K562 (cell line): Measurements from ENCODE around the gene TMEM123. TPM values are rescaled to one million over a fixed set of nuclear protein-coding genes. Genes with fewer than 3 reads are reported as not detected.
A peak's percentile ranks its signal among the peaks of the same experiment; 100 is the strongest.

ENCODE experiments used
- ARID4B ChIP-seq: sonication (generic); formaldehyde crosslinking; IDR thresholded peaks from 2 replicates; pipeline ENCODE4 v1.8.0; 2022; ENCODE audit warnings: mild to moderate bottlenecking, missing genetic modification reagents
- CTCFL ChIP-seq: IDR thresholded peaks from 2 replicates; pipeline ENCODE4 v1.6.1; 2011; ENCODE audit warnings: borderline replicate concordance, low read depth, mild to moderate bottlenecking, moderate library complexity, low read length; ENCODE audit not compliant: insufficient read depth, poor library complexity, severe bottlenecking
- HES1 ChIP-seq: fragments of 450-650 bp; IDR thresholded peaks from 2 replicates; pipeline ENCODE4 v1.6.1; 2016; ENCODE audit warnings: low read depth, mild to moderate bottlenecking, moderate library complexity
- MITF ChIP-seq: IDR thresholded peaks from 2 replicates; pipeline ENCODE4 v1.6.1; 2014; ENCODE audit warnings: antibody characterized with exemption
- MTA1 ChIP-seq: fragments of 450-650 bp; IDR thresholded peaks from 2 replicates; pipeline ENCODE4 v1.6.1; 2017; ENCODE audit warnings: borderline replicate concordance
- RBBP5 ChIP-seq: fragments of 200-600 bp; sonication (generic); IDR thresholded peaks from 2 replicates; pipeline ENCODE4 v1.6.1; 2012; ENCODE audit warnings: borderline replicate concordance, mild to moderate bottlenecking, low read length, control low read depth, inconsistent platforms; ENCODE audit not compliant: insufficient read depth, poor library complexity, severe bottlenecking
- TAF9B ChIP-seq: fragments of 450-650 bp; IDR thresholded peaks from 2 replicates; pipeline ENCODE4 v1.6.1; 2018; ENCODE audit warnings: mild to moderate bottlenecking; ENCODE audit not compliant: partially characterized antibody
- TFAP4 ChIP-seq: sonication (generic); formaldehyde crosslinking; IDR thresholded peaks from 2 replicates; pipeline ENCODE4 v1.8.0; 2022; ENCODE audit warnings: missing genetic modification reagents, mild to moderate bottlenecking, moderate library complexity, borderline replicate concordance
- ZBTB11 ChIP-seq, 3 experiments: fragments of 200-800 bp in 1 of 3; fragments of 250-450 bp in 1 of 3; fragments of 450-650 bp in 1 of 3; sonication (Bioruptor Pico) in 1 of 3; sonication (Bioruptor generic) in 1 of 3; formaldehyde crosslinking in 1 of 3; IDR thresholded peaks; 2 replicates each; pipeline versions ENCODE4 v1.6.1 to v1.8.0; 2016 to 2022; ENCODE audit warnings: mild to moderate bottlenecking in 2 of 3, missing genetic modification characterization in 2 of 3, missing compliant biosample characterization in 1 of 3, moderate library complexity in 1 of 3
- ZBTB17 ChIP-seq: fragments of 450-650 bp; formaldehyde crosslinking; IDR thresholded peaks from 2 replicates; pipeline ENCODE4 v1.4.0; 2020; ENCODE audit warnings: mild to moderate bottlenecking
- polyA plus RNA-seq, 8 experiments: library from polyadenylated mRNA; depleted of rRNA in 4 of 8; stranded (reverse) in 5 of 8; unstranded in 3 of 8; fragments of >200 nt; fragmentation: Nextera tagmentation in 2 of 8; fragmentation: Illumina TruSeq in 1 of 8; extraction: Ambion mirVana in 2 of 8; extraction: Trizol in 1 of 8; gene quantifications; 2 replicates each; pipeline versions ENCODE4 v1.2.1 to v1.2.3, GENCODE V29; 2011 to 2014; ENCODE audit warnings: inconsistent platforms in 1 of 8, missing spikeins in 1 of 8
- total RNA-seq, 7 experiments: library from RNA; depleted of rRNA in 6 of 7; stranded (reverse); fragments of >200 nt in 6 of 7; fragmentation: Illumina TruSeq in 2 of 7; extraction: Trizol in 2 of 7; gene quantifications; 2 replicates each; pipeline versions ENCODE4 v1.2.1 to v1.2.3, GENCODE V29; 2011 to 2021; ENCODE audit warnings: low replicate concordance in 1 of 7

Gene TMEM123
- total and polyA plus RNA-seq, 9 of the 15 experiments (the other 6 are each of a cell fraction or from before 2014, with no cell fraction given), result 19.8 to 344 (median 82.4) TPM

GRCh38 chr11:102452461-102453301, at the start of gene TMEM123 (continued):
- TF ChIP-seq ZBTB11 (CRISPR knock-in tag; IDR thresholded peaks at IDR 0.05), result peak in 1 of 3 experiments; percentile 39; a peak in 2 of 6 replicates
- no peak for TF ChIP-seq MITF
- TF ChIP-seq CTCFL, result peak; percentile 28
- no peak for TF ChIP-seq ZBTB17 (CRISPR knock-in tag)
- TF ChIP-seq TAF9B, result peak; percentile 40
- TF ChIP-seq HES1, result peak; percentile 69
- TF ChIP-seq ARID4B (CRISPR knock-in tag), result 0 out of 2 replicates have a peak, but pooled peaks have one; percentile 20
- TF ChIP-seq TFAP4 (CRISPR knock-in tag), result peak; percentile 53; the same call in 1 of the 2 replicates
- TF ChIP-seq RBBP5, result peak; percentile 69
- TF ChIP-seq MTA1, result peak; percentile 40; the same call in 1 of the 2 replicates
